Limb (tissue), 2 donors: ENCODE data around the gene SPIC.

Source experiments
- DNase-seq, 2 donors: peaks; one replicate each; pipeline ENCODE4 v3.0.0-alpha.2; 2016; ENCODE audit errors: extremely low spot score in 2 of 2

Gene SPIC

DNA sequence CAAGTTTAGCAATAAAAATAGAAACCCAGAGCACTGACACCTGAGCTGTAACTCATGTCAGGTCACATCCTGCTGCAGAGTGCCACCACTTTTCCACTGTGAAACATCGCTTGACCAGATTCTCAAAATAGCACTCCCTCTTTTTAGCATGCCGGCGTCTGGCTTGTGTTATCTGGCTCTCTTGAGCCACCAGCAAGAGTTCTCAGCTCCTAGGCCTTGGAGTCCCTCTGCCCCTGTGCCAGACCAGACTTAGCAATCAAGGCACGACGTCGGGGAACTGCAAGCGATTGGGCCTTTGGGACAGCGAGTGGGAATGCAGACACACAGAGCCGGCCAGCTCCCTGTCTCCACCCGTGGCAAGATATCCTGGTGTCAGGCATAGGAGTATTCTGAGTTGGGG, 52.5 kb downstream of the SPIC start:
- DNase-seq, result no peak

DNA sequence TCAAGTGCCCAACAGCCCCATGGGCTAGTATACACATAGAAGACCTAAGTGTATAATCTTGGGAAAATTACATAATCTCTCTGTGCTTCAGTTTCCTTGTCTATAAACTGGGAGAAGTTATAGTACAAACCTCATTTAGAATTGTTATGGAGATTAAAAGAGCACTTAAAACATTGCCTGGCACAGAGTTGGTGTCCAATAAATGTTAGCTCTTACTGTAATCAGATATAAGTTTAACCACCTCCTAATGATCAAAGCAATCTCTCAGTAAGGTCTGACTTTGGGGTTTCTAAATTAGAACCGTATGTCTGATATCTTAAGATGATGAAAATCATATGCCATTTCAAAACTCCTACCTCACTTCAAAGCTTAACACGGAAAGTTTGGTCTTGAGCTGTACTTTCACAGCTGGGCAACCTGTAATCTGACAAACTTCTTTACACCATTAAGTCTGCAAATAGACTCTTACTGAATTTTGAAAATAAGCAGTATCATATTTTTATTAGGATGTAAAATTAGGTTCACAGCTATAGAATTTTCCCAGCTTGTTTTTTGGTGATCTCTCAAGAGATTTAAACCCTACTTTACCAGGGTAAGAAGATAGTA, 61.0 kb downstream of the SPIC start:
- DNase-seq, result no peak
